SK-MEL-5 (cell line): ENCODE measurements around the gene COMTD1. TPM values are rescaled to one million over a fixed set of nuclear protein-coding genes. Genes with fewer than 3 reads are reported as not detected.

ENCODE experiments used
- DNase-seq: peaks from one replicate; pipeline ENCODE4 v3.0.0-alpha.2; 2016; ENCODE audit warnings: low read depth, low spot score
- in situ Hi-C: cut with HindIII; loops from 2 replicates; pipeline ENCODE4 v1.10.0; 2016; ENCODE audit warnings: low sequenced_read_pairs, high pct_unique_total_duplicates, low pct_unique_long_range_greater_than_20kb
- total RNA-seq: library from RNA; depleted of rRNA; stranded (reverse); fragments of >200 nt; shearing (Covaris generic); gene quantifications from 2 replicates; pipeline ENCODE4 v1.2.3, GENCODE V29; 2014

Gene COMTD1
- total RNA-seq, 1 experiment from 2014 or later, result 15.5 TPM

DNA sequence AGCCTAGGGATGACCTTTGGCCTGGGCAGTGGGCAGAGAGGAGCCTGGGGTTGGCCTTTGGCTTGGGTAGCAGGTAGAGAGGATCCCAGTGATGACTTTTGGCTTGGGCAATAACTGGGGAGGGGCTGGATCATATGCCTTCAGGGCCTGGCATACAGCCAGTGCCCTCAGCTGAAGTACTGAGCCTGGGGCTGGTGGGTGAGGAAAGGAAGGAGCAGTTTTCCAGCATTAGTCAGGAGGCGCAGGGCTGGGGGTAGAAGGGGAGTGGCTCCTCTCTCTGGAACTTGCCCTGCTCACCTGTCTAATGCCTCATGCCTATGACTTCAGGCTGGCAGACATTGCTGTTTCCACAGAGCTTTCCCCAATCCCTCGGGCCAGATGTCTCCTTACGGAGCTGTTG lies 15.2 kb upstream of the COMTD1 start:
- in situ Hi-C loops, result no loop called here
- DNase-seq, result no peak

DNA sequence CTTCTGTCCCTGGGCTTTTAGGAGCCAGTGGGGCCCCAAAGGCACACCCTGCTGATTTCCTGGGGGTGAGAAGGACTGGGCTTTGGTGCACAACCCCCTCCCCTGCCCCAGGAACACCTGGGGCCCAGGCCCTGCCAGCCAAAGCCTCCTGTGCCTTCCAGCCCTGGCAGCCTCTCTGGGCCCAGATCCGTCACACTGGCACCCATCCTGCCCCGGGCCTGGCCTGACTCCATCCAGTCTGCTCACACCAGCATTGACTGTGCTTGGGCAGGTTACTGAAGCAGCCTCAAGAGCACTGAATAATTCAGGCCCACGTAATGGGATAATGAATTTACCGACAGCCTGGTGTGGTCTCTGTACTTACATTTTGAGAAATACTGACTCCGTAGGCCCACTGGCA lies 12.0 kb upstream of the COMTD1 start:
- in situ Hi-C loops, result no loop called here
- no peak for DNase-seq

DNA sequence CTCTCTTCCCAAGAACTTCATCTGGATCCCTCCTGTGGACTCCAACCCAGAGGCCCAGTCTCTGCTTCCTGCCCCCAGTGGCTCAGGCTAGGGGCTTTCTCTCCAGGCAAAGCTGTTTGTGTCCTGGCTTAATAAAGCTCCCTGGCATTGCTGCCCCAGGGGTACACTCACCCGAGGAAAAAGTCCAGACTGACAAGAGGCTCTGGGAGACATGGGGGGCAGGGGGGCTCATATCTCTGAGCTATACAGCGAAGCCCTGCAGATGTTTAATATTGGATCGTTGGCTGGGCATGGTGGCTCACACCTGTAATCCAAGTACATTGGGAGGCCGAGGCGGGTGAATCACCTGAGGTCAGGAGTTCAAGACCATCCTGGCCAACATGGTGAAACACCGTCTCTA lies 10.7 kb upstream of the COMTD1 start:
- DNase-seq, result no peak
- in situ Hi-C loops, result no loop called here

DNA sequence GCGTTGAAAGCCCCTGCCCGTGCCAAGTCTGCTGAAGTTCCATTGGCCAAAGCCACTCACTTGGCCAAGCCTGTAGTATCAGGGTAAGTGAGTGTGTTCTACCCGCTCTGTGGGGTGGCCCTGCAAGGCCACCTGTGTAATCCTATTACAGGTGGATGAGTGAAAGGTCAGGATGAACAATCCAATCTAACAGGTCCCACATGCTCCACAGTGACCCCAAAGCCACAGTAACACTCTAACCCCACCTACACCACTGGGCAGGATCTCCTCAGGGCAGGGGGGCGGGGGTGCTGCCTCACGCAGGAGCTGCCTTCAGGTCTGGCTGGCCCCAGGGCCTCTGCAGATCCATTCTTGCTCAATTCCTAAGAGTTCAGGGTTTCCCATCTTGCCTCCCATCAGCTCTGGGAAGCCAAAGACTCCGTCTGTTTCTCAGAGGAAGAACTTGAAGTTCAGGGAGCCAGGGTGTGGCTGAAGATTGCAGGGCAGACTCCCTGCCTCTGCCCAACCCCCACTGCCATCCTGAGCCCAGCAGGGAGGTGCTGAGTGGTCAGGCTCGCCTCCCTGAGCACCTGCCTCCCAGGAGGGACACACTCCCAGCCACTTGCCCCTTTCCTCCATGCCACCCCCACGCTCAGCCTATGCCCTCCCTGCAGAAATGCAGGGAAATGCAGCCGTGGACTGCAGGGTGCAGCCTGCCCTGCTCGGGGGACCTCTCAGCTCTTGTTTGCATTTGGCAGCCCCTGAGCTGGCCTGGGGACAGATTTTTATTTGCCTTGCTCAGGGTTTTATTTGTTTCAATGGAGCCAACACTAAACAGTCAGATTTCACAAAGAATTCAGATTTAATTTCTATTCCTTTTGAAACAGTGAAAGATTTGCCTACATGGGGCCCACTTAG lies 9.8 kb upstream of the COMTD1 start:
- in situ Hi-C loops, result no loop called here
- no peak for DNase-seq

DNA sequence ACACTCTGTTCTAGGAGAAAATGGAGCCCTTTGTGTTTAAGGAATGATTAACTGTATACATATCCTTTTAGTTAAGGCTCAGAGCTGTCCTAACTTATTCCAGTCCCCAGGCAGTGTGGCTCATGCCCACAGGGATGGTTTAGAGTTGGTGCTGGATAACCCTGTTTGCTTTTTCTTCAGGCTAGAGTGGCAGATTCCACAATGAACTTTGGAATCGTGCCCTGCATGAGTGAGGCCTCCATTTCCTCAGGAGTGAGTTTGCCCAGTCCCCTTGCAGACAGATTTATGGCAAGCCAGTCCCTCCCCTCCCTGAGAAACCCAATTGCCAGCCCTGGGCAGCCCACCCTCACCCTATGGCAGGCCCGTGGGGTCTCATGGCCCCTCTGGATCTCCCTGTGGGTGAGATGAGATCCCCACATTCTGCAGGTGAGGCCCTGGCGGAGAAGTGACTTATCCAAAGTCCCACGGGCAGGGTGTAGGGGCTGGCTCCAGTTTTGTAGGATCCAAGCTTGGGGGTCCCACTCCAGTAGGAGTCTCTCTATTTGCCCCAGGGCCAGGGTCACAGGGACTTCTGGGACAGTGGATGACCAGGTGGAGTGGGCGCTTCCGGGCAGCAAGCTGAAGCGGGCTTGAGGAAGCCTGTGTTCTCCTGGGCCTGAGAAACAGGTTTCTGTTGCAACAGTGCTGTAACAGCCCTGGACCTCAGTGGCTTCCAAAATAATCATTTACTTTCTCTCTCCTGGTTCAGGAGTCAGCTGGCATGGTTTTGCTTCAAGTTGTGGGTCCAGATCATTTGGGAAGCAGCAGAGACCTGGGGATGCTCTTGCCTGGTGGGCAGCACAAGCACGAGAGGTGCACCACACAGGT lies 9.0 kb upstream of the COMTD1 start:
- in situ Hi-C loops, result no loop called here
- no peak for DNase-seq

DNA sequence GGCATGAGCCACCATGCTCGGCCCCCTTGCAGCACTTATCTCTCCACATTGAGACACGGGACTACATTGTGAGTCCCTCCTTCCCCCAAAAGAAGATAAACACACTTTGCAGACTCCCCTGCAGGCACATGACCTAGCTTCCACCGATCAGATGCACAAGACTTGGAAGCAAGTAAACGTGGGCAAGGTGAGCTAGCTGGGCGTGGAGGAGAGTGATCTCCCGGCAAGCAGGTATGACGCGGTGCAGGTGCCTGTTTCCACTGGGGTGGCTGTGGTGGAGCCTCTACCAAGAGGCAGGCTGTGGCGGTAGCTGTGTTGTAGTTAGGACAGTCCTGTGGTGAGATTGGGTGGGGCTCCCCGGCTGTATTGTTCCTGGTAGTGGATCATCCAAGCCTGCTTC lies 7.7 kb upstream of the COMTD1 start:
- DNase-seq, result no peak
- in situ Hi-C loops, result no loop called here

DNA sequence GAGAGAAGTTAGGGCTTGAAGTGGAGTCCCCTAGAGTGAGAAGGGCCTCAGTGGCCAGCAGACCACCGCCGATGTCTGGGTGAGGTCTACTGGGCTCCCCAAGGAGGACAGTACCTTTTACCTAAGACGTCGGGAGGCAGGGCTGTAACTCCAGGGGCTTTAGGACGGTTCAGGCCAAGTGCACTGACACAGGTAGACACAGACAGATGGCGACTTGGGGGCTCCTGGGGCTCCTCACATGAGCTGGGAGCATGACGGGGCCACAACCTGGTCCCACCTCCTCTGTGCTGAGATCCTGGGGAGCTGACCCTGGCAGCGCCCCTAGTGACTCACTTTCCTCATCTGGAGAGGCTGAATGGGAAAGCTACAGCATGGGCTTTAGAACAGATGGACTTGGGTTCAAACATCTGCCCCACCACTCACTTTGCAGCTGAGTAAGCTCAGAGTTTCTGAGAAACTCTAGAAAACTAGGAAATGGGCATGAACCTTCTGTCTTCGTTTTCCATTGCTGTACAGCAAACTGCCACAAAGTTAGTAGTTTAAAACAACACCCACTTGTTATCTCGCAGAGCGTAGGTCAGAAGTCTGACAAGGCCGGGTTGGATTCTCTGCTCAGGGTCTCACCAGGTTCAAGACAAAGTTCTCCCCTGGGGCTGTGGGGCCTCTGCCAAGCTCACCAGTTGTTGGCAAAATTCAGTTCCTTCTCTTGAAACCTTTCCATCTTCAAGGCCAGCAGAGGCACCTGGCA lies 4.7 kb upstream of the COMTD1 start:
- no peak for DNase-seq
- in situ Hi-C loops, result no loop called here

DNA sequence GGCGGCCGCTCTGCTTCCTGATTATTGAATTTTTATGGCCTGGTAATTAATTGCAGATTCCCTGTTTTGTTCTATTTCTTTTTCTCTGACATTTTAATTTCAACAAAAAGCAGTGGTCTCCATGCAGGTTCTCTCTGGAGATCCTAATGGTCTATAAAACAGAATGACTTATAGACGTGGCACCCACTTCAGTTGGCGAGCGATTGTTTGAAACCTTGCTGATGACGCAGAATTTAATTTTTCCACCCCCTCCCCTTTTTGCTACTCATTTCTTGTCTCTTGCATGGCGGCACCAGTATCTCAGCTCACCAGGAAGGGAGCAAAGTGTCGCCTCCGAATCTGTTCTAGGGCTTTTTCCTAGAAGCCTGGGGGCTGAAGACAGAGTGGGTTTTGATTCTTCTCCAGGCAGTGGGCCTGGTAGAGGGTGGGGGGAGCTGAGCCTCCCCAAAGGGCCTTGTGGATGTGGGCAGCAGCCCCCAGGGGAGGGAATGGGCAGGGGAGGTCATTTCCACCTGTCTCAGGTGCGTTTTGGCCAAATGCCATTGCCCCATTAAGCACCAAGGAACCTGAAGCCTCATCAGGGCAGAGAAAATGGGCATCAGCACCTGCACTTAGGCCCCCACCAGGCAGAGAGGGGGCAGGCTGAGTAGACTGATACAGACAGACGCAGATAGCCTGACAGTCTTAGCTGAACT lies 3.5 kb upstream of the COMTD1 start:
- in situ Hi-C loops, result no loop called here
- DNase-seq, result no peak

DNA sequence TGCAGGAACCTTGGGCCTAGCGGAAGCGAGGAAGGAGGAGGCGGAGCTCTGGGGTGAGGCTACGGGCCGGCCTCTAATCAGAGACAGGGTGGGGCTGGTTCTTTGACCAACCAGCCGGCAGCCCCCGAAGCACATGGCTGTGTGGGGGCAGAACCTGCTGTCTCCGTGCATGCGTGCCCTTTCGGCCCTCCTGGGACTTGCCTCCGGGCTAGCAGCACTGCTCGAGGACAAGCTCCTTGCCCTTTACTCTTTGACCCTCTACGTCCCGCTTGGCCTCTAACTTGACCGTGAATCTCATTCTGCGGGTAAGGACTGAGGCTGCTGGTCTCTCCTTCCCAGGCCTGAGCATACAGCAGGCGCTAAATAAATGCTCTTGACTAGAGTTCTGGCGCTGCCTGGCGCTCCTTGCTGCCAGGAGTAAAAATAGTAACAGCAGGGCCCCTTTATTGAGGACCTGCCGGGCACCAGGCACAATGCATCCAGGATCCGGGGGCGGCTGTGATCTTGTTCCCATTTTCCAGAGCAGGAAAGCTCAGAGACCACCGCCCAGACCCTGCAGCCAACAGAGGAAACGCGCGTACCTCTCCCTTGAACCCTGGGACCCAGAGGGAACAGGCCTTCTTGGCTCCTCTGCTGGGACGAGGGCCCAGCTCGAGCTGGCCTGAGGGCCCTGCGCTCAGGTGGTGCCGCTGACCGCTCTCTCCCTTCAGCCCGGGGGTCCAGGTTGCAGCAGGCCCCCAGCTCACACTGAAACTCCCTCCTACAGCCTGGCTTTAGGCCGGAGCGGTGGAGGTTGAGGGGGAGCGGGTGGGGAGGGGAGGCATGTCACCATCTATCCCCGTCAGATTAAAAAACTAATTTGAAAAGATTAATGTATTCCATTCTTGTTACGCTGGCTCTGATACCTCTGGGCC lies 2.7 kb upstream of the COMTD1 start:
- no peak for DNase-seq
- in situ Hi-C loops, result no loop called here

DNA sequence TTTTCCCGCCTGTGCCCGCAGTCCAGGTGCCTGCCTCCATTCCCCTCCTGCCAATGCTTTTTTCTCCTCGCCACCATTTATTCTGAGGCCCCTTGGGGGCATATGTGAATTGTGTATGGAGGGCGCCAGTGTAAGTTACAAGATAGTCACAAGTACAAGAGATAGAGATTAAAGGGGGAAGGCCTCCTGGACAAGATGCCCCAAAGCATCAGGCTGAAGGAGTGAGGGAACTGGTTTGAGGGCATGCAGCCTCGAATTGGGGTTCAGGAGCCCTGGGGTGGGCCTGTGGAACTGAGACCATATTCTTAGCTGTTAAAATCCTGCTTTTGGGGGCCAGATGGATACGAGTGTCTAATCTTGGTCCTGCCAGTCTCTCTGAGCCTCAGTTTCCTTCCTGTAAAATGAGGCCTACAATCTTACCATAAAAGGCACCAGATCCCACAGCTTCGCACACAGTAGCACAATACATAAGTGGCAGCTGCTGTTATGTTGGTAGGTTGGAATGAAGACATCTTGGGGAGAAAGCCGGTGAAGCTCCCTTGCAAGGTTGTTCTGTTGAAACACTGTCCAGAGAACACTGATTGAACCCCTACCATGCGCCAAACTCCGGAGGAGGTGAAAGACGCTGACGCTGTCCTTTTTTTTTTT lies 545 bp upstream of the COMTD1 start:
- DNase-seq, result no peak
- in situ Hi-C loops, result no loop called here

DNA sequence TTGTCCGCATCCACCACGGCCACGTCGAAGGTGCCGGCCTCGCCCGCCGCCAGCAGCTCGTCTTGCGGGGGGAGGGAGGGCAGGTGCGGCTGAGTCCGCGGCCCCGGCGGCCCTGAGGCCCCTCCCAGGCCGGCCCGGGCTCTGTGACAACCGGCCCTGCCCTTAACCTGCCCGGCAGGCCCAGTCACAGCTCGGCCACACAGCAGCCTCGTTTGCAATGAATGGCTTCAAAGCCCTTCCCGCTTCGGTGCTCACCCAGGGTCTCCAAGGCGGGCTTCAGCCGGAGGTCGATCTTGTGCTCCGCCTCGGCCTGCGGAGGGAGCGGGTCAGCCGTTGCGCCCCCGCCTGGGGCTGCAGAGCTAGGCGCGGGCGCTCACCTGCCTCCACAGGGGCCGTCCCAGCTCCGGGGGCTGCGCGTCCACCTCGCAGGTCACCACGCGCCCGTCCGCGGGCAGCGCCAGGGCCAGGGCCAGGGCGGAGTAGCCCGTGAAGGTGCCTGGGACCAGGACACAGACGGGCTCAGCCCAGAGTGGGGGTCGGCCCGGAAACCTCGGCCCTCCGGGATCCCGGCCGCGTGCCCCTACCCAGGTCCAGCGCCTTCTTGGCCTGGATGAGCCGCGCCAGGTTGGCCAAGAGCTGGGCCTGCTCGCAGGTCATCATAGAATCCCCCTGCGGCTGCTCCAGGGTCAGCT lies 928 bp downstream of the COMTD1 start:
- in situ Hi-C loops, result no loop called here
- no peak for DNase-seq

DNA sequence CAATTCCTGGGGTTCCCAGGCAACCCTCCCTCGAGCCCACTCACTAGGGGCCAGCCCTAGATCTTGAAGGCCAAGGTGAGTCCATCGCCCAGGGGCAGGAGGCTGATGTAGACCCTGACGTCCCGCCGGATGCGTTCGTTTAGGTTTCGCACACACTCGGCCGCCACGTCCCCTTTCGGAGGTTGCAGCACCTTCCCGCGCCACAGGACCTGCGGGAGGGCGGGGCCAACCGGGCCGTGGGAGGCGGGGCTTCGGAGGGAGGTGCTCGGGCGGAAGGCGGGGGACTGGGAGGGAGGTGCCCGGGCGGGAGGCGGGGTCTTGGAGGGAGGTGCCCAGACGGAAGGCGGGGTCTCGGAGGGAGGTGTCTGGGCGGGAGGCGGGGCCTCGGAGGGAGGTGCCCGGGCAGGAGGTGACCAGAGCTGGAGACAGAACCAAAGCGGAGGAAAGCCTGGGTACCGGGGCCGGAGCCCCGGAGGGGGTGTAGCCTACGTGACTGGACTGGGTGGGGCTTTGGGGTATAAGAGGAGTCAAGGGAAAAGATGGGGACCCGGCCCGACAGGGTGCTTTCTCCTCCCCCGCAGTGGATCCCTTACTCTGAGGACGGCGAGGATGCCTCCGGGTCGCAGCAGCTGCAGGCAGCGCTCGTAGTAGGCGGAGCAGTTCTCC lies 1.6 kb downstream of the COMTD1 start:
- in situ Hi-C loops, result no loop called here

DNA sequence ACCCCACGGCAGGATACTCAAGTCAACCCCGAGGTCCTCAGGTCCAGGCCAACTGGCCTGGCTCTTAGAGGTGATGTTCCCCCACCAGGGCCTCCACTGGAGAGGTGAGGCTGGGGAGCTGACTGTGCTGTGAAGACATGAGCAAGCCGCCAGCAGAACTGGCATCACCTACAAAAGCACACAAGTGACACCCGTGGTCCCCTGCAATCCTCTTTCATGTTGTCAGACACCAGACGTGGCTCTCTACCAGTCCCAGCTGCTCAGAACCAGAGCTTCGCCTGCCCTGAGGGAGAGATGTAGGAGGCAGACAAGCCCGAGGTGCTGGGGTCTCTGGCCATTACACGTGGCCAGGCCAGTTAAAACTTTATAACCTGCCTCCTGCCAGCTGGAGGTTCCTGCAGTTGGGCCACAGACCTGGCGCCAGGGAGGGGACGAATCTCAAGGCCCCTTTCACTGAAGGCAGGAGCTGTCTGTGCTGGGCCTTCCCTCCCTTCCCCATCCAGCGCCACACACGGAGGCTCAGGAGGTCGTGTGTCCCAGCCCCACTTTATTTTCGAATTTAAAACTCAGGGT lies 2.2 kb downstream of the COMTD1 start:
- in situ Hi-C loops, result no loop called here
- DNase-seq, result no peak

More for the DNA sequence above, 1.6 kb downstream of the COMTD1 start:
- peak; percentile 88 for DNase-seq

DNA sequence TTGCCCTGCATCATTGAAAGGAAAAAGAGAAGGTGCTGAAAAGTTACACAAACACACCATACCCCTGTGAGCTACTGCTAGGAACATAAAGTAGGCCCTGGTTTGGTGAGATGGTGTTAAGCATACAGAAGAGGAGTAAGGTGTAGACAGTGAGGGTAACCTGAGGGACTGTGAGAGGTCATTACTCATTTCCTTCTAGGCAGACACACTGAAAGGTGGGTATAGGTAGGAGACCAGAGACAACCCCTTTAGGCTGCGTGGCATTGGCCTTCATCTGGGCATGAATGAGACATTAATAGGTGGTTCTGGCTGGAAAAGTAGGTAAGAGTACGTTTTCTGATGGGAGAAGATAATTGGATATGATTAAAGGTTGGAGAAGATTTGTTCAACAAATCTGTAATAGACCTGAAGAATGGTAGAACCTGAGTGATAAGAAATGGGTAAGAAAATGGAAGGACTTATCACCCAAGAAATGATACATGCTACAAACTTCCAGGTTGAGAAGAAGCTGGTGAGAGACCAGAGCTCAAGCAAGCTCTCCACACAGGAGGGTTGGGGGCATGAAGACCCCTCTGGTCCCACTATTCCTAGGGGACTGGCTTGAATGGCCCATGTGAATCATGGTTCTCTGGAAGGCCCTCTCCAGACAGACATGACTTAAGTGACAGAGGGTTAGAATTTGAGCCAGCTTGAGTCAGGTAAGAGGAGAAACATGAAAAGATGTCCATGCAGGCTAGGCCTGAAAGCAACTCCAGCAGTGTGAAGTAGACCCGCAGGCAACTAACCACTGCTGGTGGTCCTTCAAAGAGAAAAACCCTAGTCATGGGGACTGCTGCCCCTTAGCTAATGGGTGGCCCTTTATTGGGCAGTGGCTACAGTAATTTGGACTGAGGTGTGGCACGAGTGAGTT lies 3.8 kb downstream of the COMTD1 start:
- in situ Hi-C loops, result no loop called here
- DNase-seq, result no peak
